PC-9 (cell line): ENCODE results near the gene SBF2.

Source experiments
- CTCF ChIP-seq: fragments of 200-600 bp; sonication (generic); conservative IDR thresholded peaks from 2 replicates; pipeline ENCODE4 v1.6.1; 2017; ENCODE audit warnings: mixed run types, antibody characterized with exemption, mild to moderate bottlenecking, moderate library complexity
- EZH2 ChIP-seq: fragments of 200-600 bp; sonication (generic); IDR thresholded peaks from 2 replicates; pipeline ENCODE4 v1.8.0; 2017; ENCODE audit warnings: antibody characterized with exemption, low read depth

- no peak for TF ChIP-seq CTCF
- TF ChIP-seq EZH2 = no peak
Observed at GRCh38 chr11:9755561-9756185, 538.3 kb downstream of the SBF2 start.
